LNCAP (cell line): ENCODE results near the gene LEMD3.

ENCODE experiments used
- CTCF ChIP-seq: fragments of 450-650 bp; IDR thresholded peaks from 2 replicates; pipeline ENCODE4 v1.5.1; 2017; ENCODE audit warnings: mild to moderate bottlenecking

Gene LEMD3

GRCh38 chr12:65200007-65200665 is 30.8 kb downstream of the LEMD3 start:
- TF ChIP-seq CTCF: no peak

- no peak for TF ChIP-seq CTCF
These were observed 34.0 kb downstream of the LEMD3 start for GRCh38 chr12:65203376-65203775.

GRCh38 chr12:65204886-65205525 is 35.6 kb downstream of the LEMD3 start:
- no peak for TF ChIP-seq CTCF

GRCh38 chr12:65205886-65206285 is 36.5 kb downstream of the LEMD3 start:
- TF ChIP-seq CTCF: no peak

GRCh38 chr12:65208125-65208524 is 38.7 kb downstream of the LEMD3 start:
- no peak for TF ChIP-seq CTCF

GRCh38 chr12:65208964-65209654 is 39.7 kb downstream of the LEMD3 start:
- no peak for TF ChIP-seq CTCF

GRCh38 chr12:65209655-65210043 is 40.3 kb downstream of the LEMD3 start:
- no peak for TF ChIP-seq CTCF
